ENCODE measurements around the gene NCF4.
A peak's percentile ranks its signal among the peaks of the same experiment; 100 is the strongest.

DNA sequence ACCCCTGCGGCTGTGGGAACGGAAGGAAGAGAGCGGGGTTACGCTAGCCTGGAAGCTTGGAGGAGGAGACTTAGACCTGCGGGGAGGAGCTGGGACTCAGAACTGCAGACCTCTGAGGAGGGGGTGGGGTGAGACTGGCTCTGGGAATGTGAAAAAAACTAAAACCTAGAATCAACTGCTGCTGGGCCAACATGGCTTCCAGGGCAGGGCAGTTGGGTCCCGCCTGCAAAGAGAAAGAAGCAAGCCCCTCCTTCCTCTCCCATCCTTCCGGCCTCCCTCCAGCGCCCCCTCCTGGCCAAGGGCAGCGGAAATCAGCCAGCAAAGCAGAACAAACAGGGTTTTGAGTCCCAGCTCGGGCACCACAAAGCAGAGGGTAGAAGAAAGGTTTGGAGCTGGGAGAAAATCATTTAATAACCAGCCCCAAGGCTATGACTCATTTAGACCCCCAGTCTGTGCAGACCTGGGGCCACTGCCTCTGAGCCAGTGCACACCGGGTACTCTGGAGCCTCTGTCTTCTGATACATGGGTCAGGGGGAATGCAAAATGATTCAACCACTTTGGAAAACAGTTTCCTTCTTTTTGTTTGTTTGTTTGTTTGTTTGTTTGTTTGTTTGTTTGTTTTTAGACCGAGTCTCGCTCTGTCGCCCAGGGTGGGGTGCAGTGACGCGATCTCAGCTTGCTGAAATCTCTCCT is 7.3 kb upstream of the NCF4 start:
- TF ChIP-seq, protein P1, sequence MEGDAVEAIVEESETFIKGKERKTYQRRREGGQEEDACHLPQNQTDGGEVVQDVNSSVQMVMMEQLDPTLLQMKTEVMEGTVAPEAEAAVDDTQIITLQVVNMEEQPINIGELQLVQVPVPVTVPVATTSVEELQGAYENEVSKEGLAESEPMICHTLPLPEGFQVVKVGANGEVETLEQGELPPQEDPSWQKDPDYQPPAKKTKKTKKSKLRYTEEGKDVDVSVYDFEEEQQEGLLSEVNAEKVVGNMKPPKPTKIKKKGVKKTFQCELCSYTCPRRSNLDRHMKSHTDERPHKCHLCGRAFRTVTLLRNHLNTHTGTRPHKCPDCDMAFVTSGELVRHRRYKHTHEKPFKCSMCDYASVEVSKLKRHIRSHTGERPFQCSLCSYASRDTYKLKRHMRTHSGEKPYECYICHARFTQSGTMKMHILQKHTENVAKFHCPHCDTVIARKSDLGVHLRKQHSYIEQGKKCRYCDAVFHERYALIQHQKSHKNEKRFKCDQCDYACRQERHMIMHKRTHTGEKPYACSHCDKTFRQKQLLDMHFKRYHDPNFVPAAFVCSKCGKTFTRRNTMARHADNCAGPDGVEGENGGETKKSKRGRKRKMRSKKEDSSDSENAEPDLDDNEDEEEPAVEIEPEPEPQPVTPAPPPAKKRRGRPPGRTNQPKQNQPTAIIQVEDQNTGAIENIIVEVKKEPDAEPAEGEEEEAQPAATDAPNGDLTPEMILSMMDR (conservative IDR thresholded peaks at IDR 0.05 in 1 of 2, IDR thresholded peaks at IDR 0.05 in 1 of 2; ENCODE audit: extremely low read depth in 1 of 2, insufficient read depth in 1 of 2, low read depth in 1 of 2, low read length in 2 of 2) = peak; percentile 61 to 73
- TF ChIP-seq EZH2 (IDR thresholded peaks at IDR 0.05; ENCODE audit: borderline replicate concordance, low read length) = no peak

Measured in mammary epithelial cell (primary cell).